ENCODE measurements around the gene SKIC2.
"Not testable (repeated sequence)": the region's sequence is repeated elsewhere in the genome, so short reads cannot be mapped to it uniquely, and the experiment has no call there.

DNA sequence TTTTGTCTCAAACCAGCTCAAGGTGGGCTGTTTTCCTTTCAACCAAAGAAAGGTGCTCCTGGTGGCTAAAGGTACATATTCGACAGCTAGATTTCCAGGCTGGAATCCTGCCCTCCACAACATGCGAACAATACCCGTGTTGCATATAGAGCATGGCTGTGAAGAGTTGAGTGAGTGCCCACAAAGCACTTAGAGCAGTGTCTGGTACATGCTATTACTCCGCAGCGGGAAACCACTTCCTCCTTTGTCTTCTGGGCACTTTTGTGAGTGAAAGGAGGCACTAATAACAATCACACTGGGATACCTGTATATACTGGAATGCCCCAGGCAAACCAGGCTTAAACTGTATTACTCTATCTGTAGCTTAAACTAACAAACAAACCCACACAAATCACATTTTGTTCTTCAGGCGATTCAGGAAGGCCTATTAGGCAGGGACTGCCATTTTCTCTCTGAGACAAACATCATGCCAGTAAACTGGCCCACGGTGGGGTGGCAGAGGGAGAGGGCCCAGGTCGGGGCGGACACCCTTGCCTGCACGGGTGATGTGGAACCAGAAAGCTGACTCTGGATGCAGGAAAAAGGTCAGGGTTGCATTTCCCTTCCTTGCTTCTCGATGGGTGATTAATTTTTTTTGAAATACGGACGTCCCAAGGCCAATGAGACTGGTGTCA lies 46.0 kb downstream of the SKIC2 start:
- TF ChIP-seq, protein P1, sequence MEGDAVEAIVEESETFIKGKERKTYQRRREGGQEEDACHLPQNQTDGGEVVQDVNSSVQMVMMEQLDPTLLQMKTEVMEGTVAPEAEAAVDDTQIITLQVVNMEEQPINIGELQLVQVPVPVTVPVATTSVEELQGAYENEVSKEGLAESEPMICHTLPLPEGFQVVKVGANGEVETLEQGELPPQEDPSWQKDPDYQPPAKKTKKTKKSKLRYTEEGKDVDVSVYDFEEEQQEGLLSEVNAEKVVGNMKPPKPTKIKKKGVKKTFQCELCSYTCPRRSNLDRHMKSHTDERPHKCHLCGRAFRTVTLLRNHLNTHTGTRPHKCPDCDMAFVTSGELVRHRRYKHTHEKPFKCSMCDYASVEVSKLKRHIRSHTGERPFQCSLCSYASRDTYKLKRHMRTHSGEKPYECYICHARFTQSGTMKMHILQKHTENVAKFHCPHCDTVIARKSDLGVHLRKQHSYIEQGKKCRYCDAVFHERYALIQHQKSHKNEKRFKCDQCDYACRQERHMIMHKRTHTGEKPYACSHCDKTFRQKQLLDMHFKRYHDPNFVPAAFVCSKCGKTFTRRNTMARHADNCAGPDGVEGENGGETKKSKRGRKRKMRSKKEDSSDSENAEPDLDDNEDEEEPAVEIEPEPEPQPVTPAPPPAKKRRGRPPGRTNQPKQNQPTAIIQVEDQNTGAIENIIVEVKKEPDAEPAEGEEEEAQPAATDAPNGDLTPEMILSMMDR (IDR thresholded peaks at IDR 0.05): not testable (repeated sequence)
- not testable (repeated sequence) for TF ChIP-seq POLR2A, POLR2AphosphoS5, EP300 (IDR thresholded peaks at IDR 0.05)

Data from sigmoid colon (tissue), 4 donors.